GM12892 (cell line): ENCODE data around the gene SPOCK1.

Experiments
- POLR2A ChIP-seq: IDR thresholded peaks from 2 replicates; pipeline ENCODE4 v1.6.1; 2011; ENCODE audit warnings: low read depth, low read length, control low read depth
- POLR2AphosphoS5 ChIP-seq: IDR thresholded peaks from 2 replicates; pipeline ENCODE4 v1.6.1; 2011; ENCODE audit warnings: low read depth, low read length, control low read depth
- TAF1 ChIP-seq: IDR thresholded peaks from 2 replicates; pipeline ENCODE4 v1.6.1; 2011; ENCODE audit warnings: low read depth, mild to moderate bottlenecking, control low read depth, low read length, borderline replicate concordance

- TF ChIP-seq POLR2A = no peak
- no peak for TF ChIP-seq POLR2AphosphoS5
- TF ChIP-seq TAF1 = no peak
These were observed 500.2 kb downstream of the SPOCK1 start for GRCh38 chr5:136998854-136999357.
